Lower lobe of right lung (tissue), 2 donors: ENCODE results near the gene ETS1. TPM values are rescaled to one million over a fixed set of nuclear protein-coding genes. Genes with fewer than 3 reads are reported as not detected.

Source experiments
- ATAC-seq, 2 donors: fragments of 200-7000 bp; cut with Tn5 transposase; one replicate each; pipeline ENCODE4 v1.9.1; 2020 to 2022; ENCODE audit warnings: mild to moderate bottlenecking in 2 of 2, moderate library complexity in 2 of 2
- DNase-seq: peaks from one replicate; pipeline ENCODE4 v3.0.0-alpha.2; 2020
- H3K27ac ChIP-seq: fragments of 200-600 bp; one replicate; pipeline ENCODE4 v1.8.0; 2022
- H3K27me3 ChIP-seq: fragments of 200-600 bp; one replicate; pipeline ENCODE4 v1.8.0; 2022; ENCODE audit warnings: low read depth
- H3K36me3 ChIP-seq: fragments of 200-600 bp; one replicate; pipeline ENCODE4 v1.8.0; 2022; ENCODE audit warnings: mild to moderate bottlenecking
- H3K4me1 ChIP-seq: fragments of 200-600 bp; one replicate; pipeline ENCODE4 v1.8.0; 2022
- H3K4me3 ChIP-seq: fragments of 200-600 bp; one replicate; pipeline ENCODE4 v1.8.0; 2022; ENCODE audit warnings: mild to moderate bottlenecking
- H3K9me3 ChIP-seq: fragments of 200-600 bp; one replicate; pipeline ENCODE4 v1.8.0; 2022
- CTCF ChIP-seq: fragments of 200-600 bp; IDR thresholded peaks from one replicate; pipeline ENCODE4 v1.8.0; 2022; ENCODE audit warnings: antibody characterized with exemption, mild to moderate bottlenecking
- intact Hi-C: fragments of 100-400 bp; cut with DNase I; formaldehyde crosslinking; loops from one replicate; pipeline ENCODE4 v1.11.0; 2022
- total RNA-seq: library from RNA; stranded (reverse); fragmentation: NEBNext Ultra II Directional; extraction: Animal tissue kit (Norgen Biotek cat#: 25700); gene quantifications from one replicate; pipeline ENCODE4 v1.2.1, GENCODE V29; 2021
- donor health status: DM: no; HTN: yes; CAD: no; lungs with severe emphysema.

The ETS1 gene
- total RNA-seq, 1 donor from 2014 or later = 123 TPM

GRCh38 chr11:128555606-128556005, 31.8 kb downstream of the ETS1 start:
- Histone ChIP-seq H3K27ac (no peak overlapping the region), H3K4me1 (peaks cover 36% of the 10 kb centered on the region), H3K27me3 (no peaks in the 10 kb centered on the region), H3K36me3 (no peaks in the 10 kb centered on the region), H3K9me3 (no peaks in the 10 kb centered on the region), H3K4me3 (no peak overlapping the region)
- TF ChIP-seq CTCF = peak; percentile 41
- intact Hi-C loops = no loop called here
- no peak for ATAC-seq
- no peak for DNase-seq

- Histone ChIP-seq H3K4me1 (peaks cover 54% of the 10 kb centered on the region), H3K9me3 (no peaks in the 10 kb centered on the region), H3K27ac (no peak overlapping the region), H3K27me3 (no peaks in the 10 kb centered on the region), H3K36me3 (no peaks in the 10 kb centered on the region), H3K4me3 (no peak overlapping the region)
- ATAC-seq (peak in 1 of 2 donors; percentile 12), DNase-seq (no peak)
- TF ChIP-seq CTCF = peak; percentile 27
- intact Hi-C loops = no loop called here
Observed at GRCh38 chr11:128553662-128554362, 33.5 kb downstream of the ETS1 start.

GRCh38 chr11:128552783-128553661, 34.3 kb downstream of the ETS1 start:
- Histone ChIP-seq H3K4me3 (no peak overlapping the region), H3K27me3 (no peaks in the 10 kb centered on the region), H3K4me1 (peaks cover 62% of the 10 kb centered on the region), H3K9me3 (no peaks in the 10 kb centered on the region), H3K36me3 (no peaks in the 10 kb centered on the region), H3K27ac (no peak overlapping the region)
- no peak for TF ChIP-seq CTCF
- no peak for DNase-seq
- ATAC-seq = peak in 1 of 2 donors; percentile 56
- intact Hi-C loops = no loop called here

GRCh38 chr11:128551611-128552335, 35.6 kb downstream of the ETS1 start:
- no peak for TF ChIP-seq CTCF
- no peaks in the 10 kb centered on the region for H3K36me3 ChIP-seq
- no peaks in the 10 kb centered on the region for H3K9me3 ChIP-seq
- H3K27me3 ChIP-seq = no peaks in the 10 kb centered on the region
- no peak overlapping the region for H3K4me3 ChIP-seq
- ATAC-seq = no peak
- no peak overlapping the region for H3K27ac ChIP-seq
- H3K4me1 ChIP-seq = peaks cover 69% of the 10 kb centered on the region
- DNase-seq = no peak
- intact Hi-C loops = no loop called here

- Histone ChIP-seq H3K27me3 (no peaks in the 10 kb centered on the region), H3K36me3 (no peaks in the 10 kb centered on the region), H3K4me1 (peaks cover 77% of the 10 kb centered on the region), H3K9me3 (no peaks in the 10 kb centered on the region), H3K4me3 (no peak overlapping the region), H3K27ac (no peak overlapping the region)
- DNase-seq (no peak), ATAC-seq (no peak)
- no peak for TF ChIP-seq CTCF
- intact Hi-C loops = no loop called here
Observed at GRCh38 chr11:128551058-128551457, 36.3 kb downstream of the ETS1 start.
